Middle frontal gyrus (tissue), 1 donor: ENCODE measurements around the gene RAD51B.

Source experiments
- DNase-seq: peaks from one replicate; pipeline ENCODE4 v3.0.0-alpha.2; 2015; ENCODE audit warnings: low spot score; ENCODE audit errors: extremely low spot score

RAD51B gene

GRCh38 chr14:68520637-68521556 lies 701.3 kb downstream of the RAD51B start:
- DNase-seq = no peak

GRCh38 chr14:68521557-68521901 lies 702.0 kb downstream of the RAD51B start:
- DNase-seq = no peak

- DNase-seq = no peak
Measured at GRCh38 chr14:68521961-68522509, 702.5 kb downstream of the RAD51B start.

GRCh38 chr14:68522510-68523325 lies 703.1 kb downstream of the RAD51B start:
- DNase-seq = no peak

- no peak for DNase-seq
Measured at GRCh38 chr14:68523326-68523610, 703.7 kb downstream of the RAD51B start.

- DNase-seq = no peak
Measured at GRCh38 chr14:68523989-68524725, 704.6 kb downstream of the RAD51B start.

- DNase-seq = no peak
Measured at GRCh38 chr14:68525516-68525915, 705.9 kb downstream of the RAD51B start.

GRCh38 chr14:68526512-68527091 lies 707.0 kb downstream of the RAD51B start:
- DNase-seq = no peak

- no peak for DNase-seq
Measured at GRCh38 chr14:68527329-68527851, 707.8 kb downstream of the RAD51B start.

- DNase-seq = no peak
Measured at GRCh38 chr14:68528040-68528687, 708.6 kb downstream of the RAD51B start.

- DNase-seq = no peak
Measured at GRCh38 chr14:68530443-68530842, 710.9 kb downstream of the RAD51B start.

GRCh38 chr14:68532496-68532895 lies 712.9 kb downstream of the RAD51B start:
- no peak for DNase-seq

GRCh38 chr14:68534276-68534675 lies 714.7 kb downstream of the RAD51B start:
- DNase-seq = no peak

GRCh38 chr14:68535404-68536017 lies 715.9 kb downstream of the RAD51B start:
- DNase-seq = no peak

GRCh38 chr14:68536018-68536410 lies 716.4 kb downstream of the RAD51B start:
- no peak for DNase-seq

- DNase-seq = no peak
Measured at GRCh38 chr14:68538639-68539038, 719.1 kb downstream of the RAD51B start.

GRCh38 chr14:68539241-68539737 lies 719.7 kb downstream of the RAD51B start:
- no peak for DNase-seq

GRCh38 chr14:68539789-68540188 lies 720.2 kb downstream of the RAD51B start:
- no peak for DNase-seq

GRCh38 chr14:68541178-68541896 lies 721.8 kb downstream of the RAD51B start:
- DNase-seq = no peak
